Measurements from ENCODE around the gene TAPBP.

TAPBP gene

GRCh38 chr6:33318426-33319073, 4.7 kb upstream of the TAPBP start:
- DNase-seq = no peak

GRCh38 chr6:33317669-33318425, 4.0 kb upstream of the TAPBP start, which contains the start of gene ZBTB22:
TSS of gene ZBTB22 (minus strand) at chr6:33317744. CDS start at chr6:33316916, 828 bp downstream.
- DNase-seq = peak; percentile 95

GRCh38 chr6:33317419-33317668, 3.5 kb upstream of the TAPBP start:
- no peak for DNase-seq

- DNase-seq = no peak
These were observed 2.9 kb upstream of the TAPBP start for GRCh38 chr6:33316603-33317418.

- DNase-seq = no peak
These were observed 2.1 kb upstream of the TAPBP start for GRCh38 chr6:33315793-33316602.

- DNase-seq = no peak
These were observed 1.3 kb upstream of the TAPBP start for GRCh38 chr6:33314943-33315792.

GRCh38 chr6:33314515-33314942, 651 bp upstream of the TAPBP start:
- peak; percentile 57 for DNase-seq

- peak; percentile 63 for DNase-seq
These were observed 671 bp downstream of the TAPBP start for GRCh38 chr6:33313105-33313708.

GRCh38 chr6:33312361-33313104, 1.3 kb downstream of the TAPBP start:
- peak; percentile 87 for DNase-seq

- no peak for DNase-seq
These were observed 7.5 kb downstream of the TAPBP start for GRCh38 chr6:33306356-33306755.

- no peak for DNase-seq
These were observed 8.8 kb downstream of the TAPBP start for GRCh38 chr6:33305052-33305451.

- DNase-seq = no peak
These were observed 9.7 kb downstream of the TAPBP start for GRCh38 chr6:33304216-33304615.

- DNase-seq = no peak
These were observed 12.0 kb downstream of the TAPBP start for GRCh38 chr6:33301877-33302276.

- peak; percentile 92 for DNase-seq
These were observed 14.5 kb downstream of the TAPBP start for GRCh38 chr6:33299237-33299944.

- peak; percentile 54 for DNase-seq
These were observed 15.1 kb downstream of the TAPBP start, which contains the start of gene RGL2 for GRCh38 chr6:33298773-33299236. TSS of gene RGL2 (minus strand) at chr6:33298942. CDS start at chr6:33298610, 332 bp downstream.

- peak; percentile 54 for DNase-seq
These were observed 15.7 kb downstream of the TAPBP start for GRCh38 chr6:33297956-33298772.

GRCh38 chr6:33297406-33297955, 16.4 kb downstream of the TAPBP start:
- no peak for DNase-seq

GRCh38 chr6:33296797-33297405, 17.0 kb downstream of the TAPBP start:
- no peak for DNase-seq
